NCI-H460 (cell line): ENCODE measurements around the gene SERPINE2. TPM values are rescaled to one million over a fixed set of nuclear protein-coding genes. Genes with fewer than 3 reads are reported as not detected.

ENCODE experiments used
- DNase-seq: peaks from one replicate; pipeline ENCODE4 v3.0.0-alpha.2; 2016; ENCODE audit warnings: low read depth; ENCODE audit errors: extremely low read depth
- polyA plus RNA-seq: library from polyadenylated mRNA; depleted of rRNA; stranded (reverse); fragments of >200 nt; gene quantifications from 2 replicates; pipeline ENCODE4 v1.2.3, GENCODE V29; 2014; cell fraction: nucleus; rRNA removed
- total RNA-seq: library from RNA; depleted of rRNA; stranded (reverse); fragments of >200 nt; shearing (Covaris generic); gene quantifications from 2 replicates; pipeline ENCODE4 v1.2.3, GENCODE V29; 2014; rRNA removed

Gene SERPINE2
- 318 and 345 TPM in 2 replicates for total RNA-seq
- polyA plus RNA-seq = 289 and 324 TPM in 2 replicates

DNA sequence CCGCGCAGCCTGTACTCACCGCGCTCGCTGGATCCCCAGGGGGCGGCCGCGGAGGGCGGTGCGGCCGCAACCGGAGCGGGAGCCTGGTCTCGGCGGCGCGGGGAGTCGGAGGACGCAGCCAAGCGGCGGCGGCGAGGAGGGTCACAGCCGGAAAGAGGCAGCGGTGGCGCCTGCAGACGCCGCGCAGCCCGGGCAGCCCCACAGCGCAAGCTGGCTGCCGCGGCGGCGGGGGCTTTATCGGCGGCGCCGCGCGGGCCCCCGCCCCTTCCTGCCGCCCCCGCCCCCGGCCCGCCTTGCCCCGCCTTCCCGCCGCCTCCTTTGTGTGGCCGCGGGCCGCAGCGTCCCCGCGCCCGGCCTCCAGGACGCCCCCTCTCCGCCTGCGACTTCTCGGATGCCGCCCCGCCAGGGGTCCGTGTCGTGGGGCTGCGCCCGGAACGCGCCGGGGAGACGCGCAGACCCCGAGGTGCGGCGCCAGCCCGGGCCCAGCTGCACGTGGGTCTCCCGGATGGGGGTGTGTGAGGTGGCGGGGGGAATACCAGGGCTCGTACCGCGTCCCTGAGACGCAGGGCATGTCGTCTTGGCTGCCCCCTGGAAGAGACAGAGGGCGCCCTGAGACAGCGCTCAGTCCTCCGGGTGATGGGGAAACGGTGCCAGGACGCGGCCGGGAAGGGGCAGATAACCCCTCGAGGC lies at the start of gene SERPINE2:
TSS of gene SERPINE2 (minus strand) at position 207 of the 690 bp plus-strand sequence. CDS start 37,386 bp downstream, outside the sequence.
- DNase-seq = peak; percentile 80

GRCh38 chr2:224086226-224086914 lies 47.3 kb upstream of the SERPINE2 start:
- peak; percentile 95 for DNase-seq

- DNase-seq = no peak
Measured at GRCh38 chr2:224085811-224086210, 46.7 kb upstream of the SERPINE2 start.

DNA sequence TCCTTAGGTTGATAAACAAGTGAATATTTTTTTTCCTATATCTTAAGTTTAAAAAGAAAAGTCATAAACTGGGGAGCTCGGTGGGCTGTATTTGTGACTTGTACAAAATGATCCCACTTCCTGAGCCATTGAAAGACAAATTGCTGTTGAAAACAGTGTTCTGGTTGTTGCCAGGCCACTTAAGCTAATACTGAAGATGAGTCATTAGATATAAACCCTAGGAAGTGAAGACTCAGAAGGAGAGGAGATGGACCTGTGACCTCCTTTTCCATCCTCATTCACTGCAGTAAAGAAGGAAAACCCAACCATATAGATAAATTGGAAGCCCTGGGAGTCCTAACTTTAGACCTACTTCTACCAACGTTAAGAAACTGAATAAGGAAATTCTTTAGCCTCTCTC lies 46.2 kb upstream of the SERPINE2 start:
- peak; percentile 51 for DNase-seq

DNA sequence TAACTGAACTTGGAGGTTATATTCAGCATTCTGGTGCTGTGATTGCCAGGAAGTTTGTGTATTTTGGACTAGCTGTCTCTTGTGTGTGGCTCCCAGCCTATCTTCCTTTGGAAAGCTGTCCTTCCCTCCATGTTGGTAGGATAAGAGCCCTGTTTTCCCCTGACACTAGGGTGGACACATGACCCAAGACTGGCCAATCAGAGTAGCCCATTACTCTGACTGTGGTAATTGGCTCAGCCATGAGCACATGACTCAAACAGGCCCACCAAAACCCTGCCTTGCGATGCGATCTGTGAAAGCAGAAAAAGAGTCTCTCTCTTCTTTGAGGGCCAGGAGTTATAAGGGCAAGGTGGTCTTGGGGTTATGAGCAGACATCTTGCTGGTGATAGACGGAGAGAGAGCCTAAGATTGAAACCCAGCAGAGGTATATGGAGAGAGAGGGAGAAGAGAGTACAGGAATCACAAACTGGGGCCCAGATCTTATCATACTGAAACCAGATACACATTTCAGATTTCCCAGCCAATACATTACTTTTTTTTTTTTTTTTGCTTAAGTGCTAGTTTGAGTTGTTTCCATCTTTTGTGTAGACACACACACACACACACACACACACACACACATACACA lies 45.3 kb upstream of the SERPINE2 start:
- DNase-seq = no peak

DNA sequence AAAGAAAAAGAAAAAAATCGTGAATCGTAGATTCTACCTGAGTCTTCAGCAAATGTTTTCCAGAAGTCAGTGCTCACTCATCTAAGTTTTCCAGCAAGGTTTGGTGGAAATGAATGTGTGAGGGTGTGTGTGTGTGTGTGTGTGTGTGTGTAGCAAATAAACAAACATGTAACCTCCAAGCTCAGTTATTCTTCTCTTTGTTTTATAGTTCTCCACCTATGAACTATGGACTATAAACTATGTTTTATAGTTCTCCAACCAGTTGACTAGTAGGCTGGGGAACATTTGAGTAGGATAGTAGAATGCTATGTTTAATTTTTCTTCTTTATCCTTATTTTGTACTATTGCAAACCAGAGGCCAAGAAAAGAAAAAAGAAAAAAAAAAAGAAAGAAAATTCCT lies 44.6 kb upstream of the SERPINE2 start:
- no peak for DNase-seq

- DNase-seq = no peak
Measured at GRCh38 chr2:224078656-224079055, 39.6 kb upstream of the SERPINE2 start.

GRCh38 chr2:224077773-224078507 lies 38.9 kb upstream of the SERPINE2 start:
- DNase-seq = no peak

GRCh38 chr2:224075588-224075987 lies 36.5 kb upstream of the SERPINE2 start:
- no peak for DNase-seq

DNA sequence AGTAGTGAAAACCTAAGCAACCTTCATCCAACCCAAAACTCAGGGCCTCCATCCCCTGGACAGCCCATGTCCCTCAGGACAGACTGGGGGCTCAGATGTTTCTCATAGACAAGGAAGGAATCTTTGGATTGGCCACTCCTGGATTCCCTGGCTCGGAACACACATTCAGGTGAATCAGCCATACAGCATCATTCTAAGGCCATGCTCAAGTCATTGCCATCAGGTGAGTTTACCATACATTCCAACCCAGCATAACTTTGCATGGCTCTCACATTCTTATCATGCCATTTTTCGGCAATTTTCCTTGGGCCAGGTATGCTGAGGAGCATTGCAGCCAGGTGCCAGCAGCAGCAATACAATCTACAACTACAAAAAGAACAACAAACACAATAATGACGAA lies 34.6 kb upstream of the SERPINE2 start:
- no peak for DNase-seq

GRCh38 chr2:224072541-224073188 lies 33.6 kb upstream of the SERPINE2 start:
- DNase-seq = no peak

DNA sequence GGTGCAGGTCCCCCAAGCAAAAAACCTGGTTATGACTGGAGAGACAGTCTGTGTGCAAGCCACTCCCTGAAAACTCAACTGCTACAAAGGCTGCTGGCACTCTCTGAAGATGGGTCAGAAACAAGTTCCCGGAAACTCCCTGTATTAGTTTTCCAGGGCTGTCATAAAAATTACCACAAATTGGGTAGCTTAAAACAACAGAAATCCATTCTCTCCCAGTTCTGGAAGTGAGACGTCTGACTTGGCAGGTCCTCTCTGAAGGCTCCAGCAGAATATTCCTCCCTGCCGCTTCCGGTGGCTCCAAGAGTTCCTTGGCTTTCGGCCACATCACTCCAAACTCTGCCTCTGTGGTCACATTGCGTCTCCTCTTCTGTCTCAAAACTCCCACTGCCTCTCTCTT lies 30.1 kb upstream of the SERPINE2 start:
- DNase-seq = no peak

DNA sequence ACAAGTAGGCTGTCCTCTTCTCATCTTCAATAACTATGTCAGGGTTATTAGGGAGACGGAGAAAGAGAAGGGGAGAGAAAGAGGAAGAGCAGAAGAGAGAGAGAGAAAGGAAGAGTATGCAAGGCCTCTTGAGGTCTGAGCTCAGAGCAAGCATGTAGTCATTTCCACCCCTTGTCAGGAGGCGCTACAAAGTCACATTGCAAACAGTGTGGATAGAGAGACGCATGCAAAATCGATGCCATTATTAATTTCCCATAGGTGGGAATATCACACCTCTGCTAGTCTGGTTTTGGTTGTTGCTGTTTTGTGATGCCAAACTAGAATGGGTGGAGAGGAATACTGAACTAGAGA lies 24.2 kb upstream of the SERPINE2 start:
- DNase-seq = no peak

DNA sequence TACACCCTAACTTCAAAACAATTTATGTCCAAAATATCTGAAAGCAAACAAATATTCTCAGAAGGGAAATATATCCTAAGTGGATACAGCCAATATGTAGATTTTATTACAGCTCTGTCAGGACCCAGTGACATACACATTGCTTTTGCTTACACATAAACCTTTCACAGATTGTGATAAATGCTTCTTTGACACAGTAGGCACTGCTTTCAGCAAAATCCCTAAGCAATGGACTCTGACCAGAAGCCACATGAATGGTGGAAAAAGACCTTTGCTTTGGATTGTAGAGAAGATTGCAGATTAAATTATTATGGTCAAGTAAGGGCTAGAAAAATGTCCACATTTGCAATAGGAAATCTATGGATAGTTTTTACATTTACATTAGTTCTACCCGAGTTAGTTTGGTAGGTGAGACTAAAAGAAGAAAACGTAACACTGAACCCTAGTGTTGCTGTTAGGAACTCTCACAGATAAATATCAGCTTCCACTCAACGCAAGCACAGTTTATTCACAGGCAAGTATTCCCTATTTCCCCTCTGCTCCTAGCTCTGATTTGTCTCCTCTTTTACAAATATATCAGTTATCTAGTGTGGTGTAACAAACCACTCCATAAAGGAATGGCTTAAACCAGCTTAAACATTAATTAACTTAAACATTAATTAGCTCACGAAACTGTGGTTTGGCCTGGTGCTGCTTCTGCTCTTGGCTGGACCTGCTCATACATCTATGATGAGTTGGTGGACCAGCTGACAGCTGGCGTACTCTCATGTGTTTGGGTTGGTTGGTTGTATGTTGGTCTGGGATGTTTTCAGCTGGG lies 23.6 kb upstream of the SERPINE2 start:
- DNase-seq = no peak

DNA sequence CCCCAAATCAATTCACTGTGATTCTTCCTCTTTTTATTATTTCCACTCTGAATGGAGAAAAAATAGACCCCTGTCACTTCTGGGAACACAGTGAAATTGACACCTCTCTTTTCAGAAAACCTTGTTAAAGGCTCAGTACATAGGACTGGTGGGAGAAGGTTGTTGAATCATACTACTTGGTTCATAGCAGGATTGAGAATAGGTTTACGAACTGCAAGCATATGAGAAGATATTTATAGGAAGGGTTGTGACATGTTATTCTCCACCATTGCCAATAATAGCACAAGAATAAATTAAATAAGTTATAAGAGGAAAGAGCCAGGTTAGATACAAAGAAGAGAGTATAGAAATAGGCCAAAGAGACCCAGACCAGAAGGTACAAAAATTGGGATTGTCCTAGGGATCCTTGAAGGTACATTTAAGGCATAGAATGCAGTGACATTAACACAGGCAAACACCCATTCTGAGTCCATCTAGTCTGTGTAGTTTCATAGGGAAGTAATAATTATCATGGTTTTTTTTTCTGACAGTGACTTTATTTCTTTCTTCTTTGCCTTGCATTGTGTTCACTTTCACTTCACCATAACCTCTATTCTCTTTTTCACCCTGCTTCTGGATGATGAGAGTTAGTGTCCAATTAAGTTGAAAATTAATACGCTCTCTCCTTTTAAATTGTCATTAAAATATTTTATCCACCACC lies 21.8 kb upstream of the SERPINE2 start:
- no peak for DNase-seq

DNA sequence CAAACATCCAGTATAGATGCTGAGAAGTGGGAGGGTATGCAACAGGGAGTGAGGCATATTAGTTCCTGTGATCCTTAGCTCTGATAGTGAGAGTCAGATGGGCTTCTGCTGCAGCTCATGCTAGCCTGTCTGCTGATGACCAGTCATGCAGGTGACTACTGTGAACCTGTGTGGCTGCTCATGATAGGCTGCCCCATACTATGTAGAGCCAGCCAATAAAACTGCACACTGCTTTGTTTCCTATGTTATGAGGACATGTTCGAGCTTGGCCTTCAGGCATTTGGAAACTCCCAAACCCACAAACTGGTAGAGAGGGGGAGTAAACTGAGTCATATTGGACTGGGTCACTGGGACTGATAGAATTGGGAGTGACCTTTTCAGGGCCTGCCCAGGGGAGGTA lies 20.1 kb upstream of the SERPINE2 start:
- DNase-seq = no peak

DNA sequence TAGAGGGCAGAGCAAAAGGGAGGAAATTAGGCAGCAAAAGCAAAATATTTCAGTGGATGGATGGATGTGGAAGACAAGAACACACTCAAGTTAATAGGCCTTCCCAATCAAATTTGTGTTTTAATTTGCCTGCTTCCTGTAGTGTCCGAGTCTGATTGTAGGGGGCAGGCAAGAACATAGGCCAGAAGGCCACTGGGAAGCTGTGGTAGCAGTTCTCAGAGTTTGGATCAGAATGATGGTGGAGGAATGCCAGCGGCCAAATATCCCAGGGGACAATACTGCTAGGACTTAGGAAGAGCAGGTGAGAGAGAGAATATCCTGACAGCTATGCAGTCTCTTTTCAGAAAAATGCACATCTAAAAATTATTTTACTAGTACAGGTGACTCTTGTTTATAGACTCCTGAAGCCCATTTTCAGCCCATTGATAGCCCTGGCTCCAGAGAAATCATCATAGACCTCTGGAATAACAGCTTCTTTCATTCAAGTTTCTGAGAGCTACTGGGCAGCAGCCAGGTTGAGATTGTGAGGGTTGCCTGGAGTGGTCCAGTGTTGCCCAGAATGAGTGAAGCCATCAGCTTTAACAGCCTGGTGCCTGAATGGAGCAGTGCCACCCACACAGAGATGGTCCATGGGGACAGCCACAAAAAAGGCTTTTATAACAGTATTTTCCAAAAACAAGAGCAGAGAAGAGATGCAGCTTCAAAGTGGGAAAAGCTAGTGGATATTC lies 19.1 kb upstream of the SERPINE2 start:
- DNase-seq = no peak

DNA sequence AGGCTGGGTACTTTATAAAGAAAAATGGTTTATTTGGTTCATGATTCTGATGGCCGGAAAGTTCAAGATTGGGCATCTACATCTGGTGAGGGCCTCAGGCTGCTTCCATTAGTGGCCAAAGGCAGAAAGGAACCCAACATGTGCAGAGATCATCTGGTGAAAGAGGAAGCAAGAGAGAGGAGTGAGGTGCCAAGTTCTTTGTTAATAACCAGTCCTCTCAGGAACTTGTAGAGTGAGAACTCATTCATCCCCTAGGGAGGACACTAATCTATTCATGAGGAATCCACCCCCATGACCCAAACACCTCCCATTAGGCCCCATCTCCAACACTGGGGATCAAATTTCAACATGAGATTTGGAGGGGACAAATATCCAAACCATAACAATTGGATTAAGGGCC lies 17.8 kb upstream of the SERPINE2 start:
- DNase-seq = no peak

GRCh38 chr2:224055101-224055500 lies 16.0 kb upstream of the SERPINE2 start:
- DNase-seq = no peak
